Right atrium auricular region (tissue), 2 donors: Measurements from ENCODE around the gene ALG12. TPM values are rescaled to one million over a fixed set of nuclear protein-coding genes. Genes with fewer than 3 reads are reported as not detected.
"Not testable (repeated sequence)": the region's sequence is repeated elsewhere in the genome, so short reads cannot be mapped to it uniquely, and the experiment has no call there.

ENCODE experiments used
- DNase-seq: peaks from one replicate; pipeline ENCODE4 v3.0.0-alpha.2; 2019; ENCODE audit warnings: low spot score
- H3K27ac ChIP-seq, 2 donors: fragments of 200-600 bp; sonication (generic); 1 replicate in 1 of 2; 2 replicates in 1 of 2; pipeline ENCODE4 v1.5.1; 2016 to 2019
- H3K27me3 ChIP-seq, 2 donors: fragments of 200-600 bp; sonication (generic); one replicate each; pipeline versions ENCODE4 v1.5.1 to v1.6.0; 2017 to 2019
- H3K36me3 ChIP-seq: fragments of 200-600 bp; sonication (generic); one replicate; pipeline ENCODE4 v1.5.1; 2016
- H3K4me1 ChIP-seq, 2 donors: fragments of 200-600 bp; sonication (generic); one replicate each; pipeline versions ENCODE4 v1.5.1 to v1.6.0; 2017 to 2019
- H3K4me3 ChIP-seq, 2 donors: fragments of 200-600 bp; sonication (generic); 1 replicate in 1 of 2; 2 replicates in 1 of 2; pipeline ENCODE4 v1.5.1; 2017 to 2019; ENCODE audit warnings: mild to moderate bottlenecking in 1 of 2, moderate library complexity in 1 of 2
- H3K9me3 ChIP-seq, 2 donors: fragments of 200-600 bp; sonication (generic); one replicate each; pipeline ENCODE4 v1.5.1; 2019
- total RNA-seq, 2 donors: library from RNA; depleted of rRNA; stranded (reverse); fragments of >200 nt; gene quantifications; one replicate each; pipeline ENCODE4 v1.1.0, GENCODE V29; 2016
- TF ChIP-seq, protein P1 (sequence below), 2 donors: fragments of 200-600 bp; sonication (generic); IDR thresholded peaks; one replicate each; pipeline ENCODE4 v1.5.1; 2019; ENCODE audit warnings: antibody characterized with exemption in 2 of 2

The ALG12 gene
- total RNA-seq, 2 donors from 2014 or later: 19.7 to 19.8 TPM

DNA sequence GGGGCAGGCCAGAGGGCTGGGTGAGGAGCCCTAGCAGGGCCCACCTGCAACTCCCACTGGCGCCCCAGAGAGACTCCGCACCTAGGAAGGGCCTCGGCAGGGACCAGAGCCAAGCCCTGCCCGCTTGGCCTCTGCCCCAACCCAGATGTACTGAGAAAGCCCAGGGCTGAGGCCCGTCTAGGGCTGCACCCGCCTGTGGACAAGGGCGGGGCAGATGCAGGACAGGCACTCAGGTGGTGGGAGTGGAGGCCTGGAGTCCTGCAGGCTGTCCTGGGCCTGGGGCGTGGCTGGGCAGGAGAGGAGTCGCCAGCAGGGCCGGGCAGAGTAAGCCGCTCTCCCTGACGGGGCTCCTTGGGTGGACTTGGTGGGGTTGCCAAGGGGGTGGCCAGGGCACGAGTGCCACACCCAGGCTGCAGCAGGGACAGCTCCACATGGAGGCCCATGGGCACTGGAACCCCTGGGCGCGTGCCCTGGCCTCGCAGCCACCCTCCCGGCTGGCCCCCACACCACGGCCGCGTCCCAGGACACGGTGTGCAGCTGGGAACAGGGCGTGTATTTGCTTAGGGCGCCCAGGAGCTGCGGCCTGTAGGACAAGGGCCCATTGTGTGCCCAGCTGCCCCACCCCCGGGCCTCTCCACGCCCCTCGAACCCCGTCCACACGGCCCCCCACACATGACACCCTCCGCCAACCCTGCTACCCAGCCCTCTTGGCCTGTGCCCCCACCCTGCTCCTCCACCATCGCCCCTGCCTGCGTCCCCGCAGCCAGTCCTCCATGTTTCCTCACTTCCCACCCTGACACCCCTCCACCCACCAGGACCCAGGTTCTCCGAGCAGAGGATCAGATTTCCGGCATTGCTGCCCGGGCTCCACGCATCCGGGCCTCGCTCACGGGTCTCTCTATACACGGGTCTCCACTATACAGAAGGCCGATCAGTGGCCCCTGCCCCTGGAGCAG is 31.0 kb upstream of the ALG12 start:
- TF ChIP-seq, protein P1, sequence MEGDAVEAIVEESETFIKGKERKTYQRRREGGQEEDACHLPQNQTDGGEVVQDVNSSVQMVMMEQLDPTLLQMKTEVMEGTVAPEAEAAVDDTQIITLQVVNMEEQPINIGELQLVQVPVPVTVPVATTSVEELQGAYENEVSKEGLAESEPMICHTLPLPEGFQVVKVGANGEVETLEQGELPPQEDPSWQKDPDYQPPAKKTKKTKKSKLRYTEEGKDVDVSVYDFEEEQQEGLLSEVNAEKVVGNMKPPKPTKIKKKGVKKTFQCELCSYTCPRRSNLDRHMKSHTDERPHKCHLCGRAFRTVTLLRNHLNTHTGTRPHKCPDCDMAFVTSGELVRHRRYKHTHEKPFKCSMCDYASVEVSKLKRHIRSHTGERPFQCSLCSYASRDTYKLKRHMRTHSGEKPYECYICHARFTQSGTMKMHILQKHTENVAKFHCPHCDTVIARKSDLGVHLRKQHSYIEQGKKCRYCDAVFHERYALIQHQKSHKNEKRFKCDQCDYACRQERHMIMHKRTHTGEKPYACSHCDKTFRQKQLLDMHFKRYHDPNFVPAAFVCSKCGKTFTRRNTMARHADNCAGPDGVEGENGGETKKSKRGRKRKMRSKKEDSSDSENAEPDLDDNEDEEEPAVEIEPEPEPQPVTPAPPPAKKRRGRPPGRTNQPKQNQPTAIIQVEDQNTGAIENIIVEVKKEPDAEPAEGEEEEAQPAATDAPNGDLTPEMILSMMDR (IDR thresholded peaks at IDR 0.05): no peak
- no peaks in the 10 kb centered on the region for H3K36me3 ChIP-seq
- H3K27me3 ChIP-seq: no peaks in the 10 kb centered on the region
- H3K27ac ChIP-seq: no peak overlapping the region
- H3K4me3 ChIP-seq: no peak overlapping the region
- DNase-seq: no peak
- peaks cover 0 to 29% of the 10 kb centered on the region in 2 donors for H3K4me1 ChIP-seq
- no peaks in the 10 kb centered on the region for H3K9me3 ChIP-seq

DNA sequence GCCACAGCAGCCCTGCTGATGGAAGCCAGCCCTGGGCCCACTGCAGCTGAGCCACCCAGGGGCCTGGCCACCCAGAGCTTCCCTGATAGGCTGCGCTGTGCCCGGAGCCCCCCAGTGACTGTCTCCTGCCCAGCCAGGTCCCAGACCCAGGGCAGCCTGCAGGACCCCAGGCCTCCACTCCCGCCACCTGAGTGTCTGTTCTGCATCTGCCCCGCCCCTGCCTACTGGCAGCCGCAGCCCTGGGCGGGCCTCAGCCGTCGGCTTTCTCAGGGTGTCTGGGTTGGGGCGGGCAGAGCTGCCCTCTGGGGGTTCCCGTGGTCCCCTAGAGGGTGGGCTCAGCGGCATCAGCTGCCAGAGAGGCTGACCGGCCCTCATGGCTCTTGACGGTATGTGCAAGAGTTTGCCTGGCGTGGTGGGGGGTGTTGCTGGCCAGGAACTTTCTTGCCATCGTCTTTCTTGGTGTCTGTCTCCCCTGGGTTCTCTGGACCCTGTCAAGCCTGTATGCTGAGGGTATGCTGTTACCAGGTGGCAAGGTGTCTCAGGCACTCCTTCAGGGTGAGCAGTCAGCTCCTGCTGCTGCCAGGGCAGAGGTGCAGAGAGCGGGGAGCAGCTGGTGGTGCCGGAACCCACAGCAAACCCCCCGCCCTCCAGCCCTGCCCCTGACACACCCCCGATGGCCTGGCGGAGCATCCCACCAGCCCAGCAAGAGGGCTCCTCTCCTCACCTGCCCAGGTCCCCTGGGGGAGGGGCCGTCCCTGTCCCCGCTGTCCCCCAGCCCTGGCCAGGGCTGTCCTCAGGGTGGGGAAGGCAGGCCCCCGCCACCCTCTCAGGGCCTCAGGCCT is 30.1 kb upstream of the ALG12 start:
- Histone ChIP-seq H3K36me3 (no peaks in the 10 kb centered on the region), H3K27me3 (no peaks in the 10 kb centered on the region), H3K4me1 (peaks cover 0 to 29% of the 10 kb centered on the region in 2 donors), H3K27ac (no peak overlapping the region), H3K4me3 (no peak overlapping the region), H3K9me3 (no peaks in the 10 kb centered on the region)
- DNase-seq: no peak
- TF ChIP-seq, protein P1 (IDR thresholded peaks at IDR 0.05): no peak

DNA sequence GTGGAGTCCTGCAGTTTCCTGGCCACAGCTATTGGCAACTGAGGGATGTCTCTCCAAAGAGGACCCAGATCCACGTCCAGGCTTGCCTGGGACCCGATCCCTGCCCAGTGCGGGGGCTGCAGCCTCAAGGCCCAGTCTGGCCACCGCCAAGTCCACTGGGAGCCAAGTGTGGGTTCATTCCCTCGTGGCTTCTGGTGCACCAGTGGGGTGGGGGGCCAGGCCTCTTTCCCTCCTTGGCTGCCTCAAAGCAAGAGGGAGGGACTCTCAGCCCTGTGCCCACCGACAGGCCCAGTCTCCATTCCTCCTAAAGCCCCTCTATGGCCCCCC is 29.0 kb upstream of the ALG12 start:
- no peak overlapping the region for H3K4me3 ChIP-seq
- H3K36me3 ChIP-seq: no peaks in the 10 kb centered on the region
- H3K27me3 ChIP-seq: no peaks in the 10 kb centered on the region
- no peak for DNase-seq
- no peaks in the 10 kb centered on the region for H3K9me3 ChIP-seq
- TF ChIP-seq, protein P1 (IDR thresholded peaks at IDR 0.05): no peak
- H3K4me1 ChIP-seq: peaks cover 0 to 20% of the 10 kb centered on the region in 2 donors
- no peak overlapping the region for H3K27ac ChIP-seq

DNA sequence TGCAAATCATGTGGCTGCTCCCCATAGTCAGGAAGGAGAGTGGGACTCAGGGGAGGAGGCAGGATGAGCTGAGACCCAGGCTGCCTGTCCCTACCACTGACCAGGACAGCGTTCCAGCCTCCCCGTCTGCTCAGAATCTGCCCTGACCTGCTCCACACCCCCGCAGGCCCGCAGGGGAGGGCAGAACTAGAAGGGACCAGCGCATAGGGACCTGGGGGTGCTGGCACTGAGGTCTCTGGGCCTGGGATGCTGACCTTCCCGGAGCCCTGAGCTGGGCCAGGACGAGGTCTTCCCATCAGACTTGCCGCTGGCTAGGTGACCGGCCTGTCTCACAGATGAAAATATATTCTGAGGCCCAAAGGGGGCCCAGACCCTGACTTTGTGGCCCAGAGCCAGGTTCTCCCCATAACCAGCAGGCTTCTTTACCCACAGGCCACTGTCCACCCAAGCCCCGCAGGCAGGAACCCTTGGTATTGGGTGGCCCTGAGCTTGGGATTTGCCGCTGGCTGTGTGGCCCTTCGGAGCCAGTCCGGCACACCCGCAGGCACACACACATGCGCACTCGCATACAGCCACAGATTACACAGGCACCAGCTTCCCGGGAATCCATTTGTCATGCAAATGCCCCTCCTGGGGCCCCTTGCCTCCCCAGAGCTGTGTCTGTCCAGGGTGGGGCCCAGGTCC is 28.5 kb upstream of the ALG12 start:
- Histone ChIP-seq H3K27me3 (no peaks in the 10 kb centered on the region), H3K36me3 (no peaks in the 10 kb centered on the region), H3K4me3 (no peak overlapping the region), H3K9me3 (no peaks in the 10 kb centered on the region), H3K27ac (no peak overlapping the region), H3K4me1 (peaks cover 0 to 15% of the 10 kb centered on the region in 2 donors)
- TF ChIP-seq, protein P1 (IDR thresholded peaks at IDR 0.05): no peak
- no peak for DNase-seq

DNA sequence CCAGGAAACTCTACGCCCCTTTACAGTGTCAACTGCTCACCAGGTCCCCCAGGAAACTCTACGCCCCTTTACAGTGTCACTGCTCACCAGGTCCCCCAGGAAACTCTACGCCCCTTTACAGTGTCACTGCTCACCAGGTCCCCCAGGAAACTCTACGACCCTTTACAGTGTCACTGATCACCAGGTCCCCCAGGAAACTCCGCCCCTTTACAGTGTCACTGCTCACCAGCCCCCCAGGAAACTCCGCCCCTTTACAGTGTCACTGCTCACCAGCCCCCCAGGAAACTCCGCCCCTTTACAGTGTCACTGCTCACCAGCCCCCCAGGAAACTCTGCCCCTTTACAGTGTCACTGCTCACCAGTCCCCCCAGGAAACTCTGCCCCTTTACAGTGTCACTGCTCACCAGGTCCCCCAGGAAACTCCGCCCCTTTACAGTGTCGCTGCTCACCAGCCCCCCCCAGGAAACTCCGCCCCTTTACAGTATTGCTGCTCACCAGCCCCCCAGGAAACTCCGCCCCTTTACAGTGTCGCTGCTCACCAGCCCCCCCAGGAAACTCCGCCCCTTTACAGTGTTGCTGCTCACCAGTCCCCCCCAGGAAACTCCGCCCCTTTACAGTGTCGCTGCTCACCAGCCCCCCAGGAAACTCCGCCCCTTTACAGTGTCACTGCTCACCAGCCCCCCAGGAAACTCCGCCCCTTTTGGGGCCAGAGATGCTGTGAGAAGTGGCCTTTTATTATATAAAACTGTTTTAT is 27.0 kb upstream of the ALG12 start:
- not testable (repeated sequence) for H3K27me3 ChIP-seq, H3K27ac ChIP-seq, DNase-seq, H3K9me3 ChIP-seq, H3K36me3 ChIP-seq, H3K4me3 ChIP-seq
- peaks cover 0 to 11% of the 10 kb centered on the region in 2 donors for H3K4me1 ChIP-seq
